ENCODE measurements around the gene C19orf67.
A peak's percentile ranks its signal among the peaks of the same experiment; 100 is the strongest.

DNA sequence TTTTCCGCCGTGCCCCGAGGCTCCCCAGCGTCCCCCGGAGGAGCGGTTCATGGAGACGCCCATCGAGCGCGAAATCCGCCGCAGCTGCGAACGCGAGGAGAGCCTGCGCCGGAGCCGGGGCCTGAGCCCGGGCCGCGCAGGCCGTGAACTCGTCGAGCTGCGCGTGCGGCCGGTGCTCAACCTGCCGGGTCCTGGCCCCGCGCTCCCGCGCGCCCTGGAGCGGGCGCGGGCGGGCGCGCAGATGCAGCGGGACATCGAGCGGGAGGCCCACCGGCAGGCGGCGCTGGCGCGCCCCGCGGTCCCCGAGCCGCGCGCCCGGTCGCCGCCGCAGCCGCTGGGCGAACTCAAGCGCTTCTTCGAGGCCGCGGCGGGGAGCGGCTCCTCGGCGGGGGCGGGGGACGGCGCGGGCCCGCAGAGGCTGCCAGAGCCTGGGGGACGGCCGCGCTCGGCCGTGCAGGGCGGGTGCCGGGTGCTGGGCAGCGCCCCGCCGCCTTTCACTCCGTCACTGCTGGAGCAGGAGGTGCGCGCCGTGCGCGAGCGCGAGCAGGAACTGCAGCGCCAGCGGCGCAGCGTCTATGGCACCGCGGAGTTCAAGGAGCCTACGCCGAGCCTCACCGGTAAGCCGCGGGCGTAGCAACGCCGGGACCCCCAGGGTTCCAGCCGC is 12.2 kb downstream of the C19orf67 start:
- TF ChIP-seq, protein P1, sequence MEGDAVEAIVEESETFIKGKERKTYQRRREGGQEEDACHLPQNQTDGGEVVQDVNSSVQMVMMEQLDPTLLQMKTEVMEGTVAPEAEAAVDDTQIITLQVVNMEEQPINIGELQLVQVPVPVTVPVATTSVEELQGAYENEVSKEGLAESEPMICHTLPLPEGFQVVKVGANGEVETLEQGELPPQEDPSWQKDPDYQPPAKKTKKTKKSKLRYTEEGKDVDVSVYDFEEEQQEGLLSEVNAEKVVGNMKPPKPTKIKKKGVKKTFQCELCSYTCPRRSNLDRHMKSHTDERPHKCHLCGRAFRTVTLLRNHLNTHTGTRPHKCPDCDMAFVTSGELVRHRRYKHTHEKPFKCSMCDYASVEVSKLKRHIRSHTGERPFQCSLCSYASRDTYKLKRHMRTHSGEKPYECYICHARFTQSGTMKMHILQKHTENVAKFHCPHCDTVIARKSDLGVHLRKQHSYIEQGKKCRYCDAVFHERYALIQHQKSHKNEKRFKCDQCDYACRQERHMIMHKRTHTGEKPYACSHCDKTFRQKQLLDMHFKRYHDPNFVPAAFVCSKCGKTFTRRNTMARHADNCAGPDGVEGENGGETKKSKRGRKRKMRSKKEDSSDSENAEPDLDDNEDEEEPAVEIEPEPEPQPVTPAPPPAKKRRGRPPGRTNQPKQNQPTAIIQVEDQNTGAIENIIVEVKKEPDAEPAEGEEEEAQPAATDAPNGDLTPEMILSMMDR (conservative IDR thresholded peaks at IDR 0.05 in 1 of 2, IDR thresholded peaks at IDR 0.05 in 1 of 2; ENCODE audit: extremely low read depth in 1 of 2, insufficient read depth in 1 of 2, low read depth in 1 of 2, low read length in 2 of 2) = peak in 1 of 2 donors; percentile 38
- no peak for TF ChIP-seq EZH2 (IDR thresholded peaks at IDR 0.05; ENCODE audit: borderline replicate concordance, low read length)
